C1 segment of cervical spinal cord (tissue), 14 donors: ENCODE data around the gene EBPL.
"Not testable (repeated sequence)": the region's sequence is repeated elsewhere in the genome, so short reads cannot be mapped to it uniquely, and the experiment has no call there.

ENCODE experiments used
- DNase-seq, 14 donors: peaks; one replicate each; lab custom pipeline; 2025; lab: John Stamatoyannopoulos, UW

The EBPL gene

DNA sequence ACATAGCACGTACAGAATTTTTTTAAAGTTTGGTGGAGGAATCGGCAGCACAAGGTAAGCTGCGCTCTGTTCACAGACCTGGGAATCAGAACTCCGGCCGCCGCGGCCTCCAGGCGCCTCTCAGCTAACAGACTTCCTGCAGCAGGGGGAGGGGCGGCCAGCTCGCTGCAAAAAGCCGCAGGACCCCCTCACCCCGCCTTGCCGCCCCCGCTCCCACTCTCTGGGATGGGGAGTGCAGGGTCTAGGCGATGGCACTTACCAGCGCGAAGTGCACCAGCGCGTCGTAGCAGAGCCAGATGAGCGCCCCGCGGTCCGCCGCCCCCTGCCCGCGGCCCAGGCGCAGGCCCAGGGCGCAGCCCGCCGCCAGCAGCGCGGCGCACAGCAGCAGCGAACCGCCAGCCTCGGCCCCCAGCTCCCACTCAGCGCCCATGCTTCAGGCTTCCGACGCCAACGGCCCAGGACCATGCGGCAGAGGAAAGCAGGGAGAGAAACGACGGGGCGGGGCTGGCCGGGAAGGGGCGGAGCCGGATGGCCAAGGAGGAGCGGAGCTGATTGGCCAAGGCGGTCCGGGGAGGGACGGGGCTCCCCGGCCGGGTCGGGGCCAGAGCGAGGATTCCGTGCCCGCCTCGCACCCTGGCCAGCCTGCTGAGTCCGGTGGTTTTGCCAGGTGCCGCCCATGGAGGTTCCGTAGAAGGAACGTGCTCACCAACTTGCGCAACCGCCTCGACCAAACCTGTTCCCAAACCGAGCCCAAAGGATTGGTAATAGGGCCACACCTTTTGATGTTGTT lies at the start of gene EBPL:
TSS of gene EBPL (minus strand) at position 492 of the 790 bp plus-strand sequence. CDS start at position 430, 62 bp downstream.
- peak; percentile 14 to 84 (median 72) for DNase-seq

DNA sequence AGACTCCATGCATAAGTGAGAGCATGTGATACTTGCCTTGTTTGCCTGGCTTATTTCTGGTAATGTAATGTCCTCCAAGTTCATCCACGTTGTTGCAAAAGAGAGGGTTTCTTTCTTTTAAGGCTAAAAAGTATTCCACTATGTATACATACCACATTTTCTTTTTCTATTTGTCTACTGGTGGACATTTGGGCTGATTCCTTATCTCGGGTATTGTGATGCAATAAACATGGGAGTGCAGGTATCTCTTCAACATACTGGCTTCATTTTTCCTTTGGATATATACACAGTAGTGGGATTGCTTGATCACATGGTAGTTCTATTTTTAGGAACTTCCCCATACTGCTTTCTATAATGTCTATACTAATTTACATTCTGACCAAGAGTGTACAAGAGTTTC lies 49.6 kb upstream of the EBPL start:
- no peak for DNase-seq

DNA sequence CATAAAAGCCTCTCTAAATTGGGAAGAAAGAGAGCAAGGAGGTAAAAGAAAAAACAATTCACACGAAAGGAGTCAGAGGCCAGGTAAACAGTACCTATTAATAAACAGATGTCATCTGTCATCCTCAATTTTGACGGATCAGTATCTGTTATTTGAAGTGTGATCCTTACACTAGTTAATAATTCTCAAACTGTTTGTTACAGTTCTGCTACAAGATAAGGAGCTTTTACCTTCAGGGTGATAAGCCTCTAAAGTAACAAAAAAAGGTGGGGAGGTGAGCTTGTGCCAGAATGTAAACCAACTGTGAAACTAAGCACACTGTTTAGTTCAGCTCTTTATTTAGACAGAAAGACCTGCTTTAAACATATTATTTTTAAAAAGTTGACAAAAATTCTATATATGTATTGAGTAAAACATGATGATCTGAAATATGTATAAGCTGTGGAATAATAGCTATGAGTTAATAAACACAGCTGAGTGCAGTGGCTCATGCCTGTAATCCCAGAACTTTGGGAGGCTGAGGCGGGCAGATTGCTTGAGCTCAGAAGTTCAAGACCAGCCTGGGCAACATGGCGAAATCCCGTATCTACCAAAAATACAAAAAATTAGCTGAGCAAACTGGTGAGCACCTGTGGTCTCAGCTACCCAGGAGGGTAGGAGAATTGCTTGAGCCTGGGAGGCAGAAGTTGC lies 48.4 kb upstream of the EBPL start:
- no peak for DNase-seq

DNA sequence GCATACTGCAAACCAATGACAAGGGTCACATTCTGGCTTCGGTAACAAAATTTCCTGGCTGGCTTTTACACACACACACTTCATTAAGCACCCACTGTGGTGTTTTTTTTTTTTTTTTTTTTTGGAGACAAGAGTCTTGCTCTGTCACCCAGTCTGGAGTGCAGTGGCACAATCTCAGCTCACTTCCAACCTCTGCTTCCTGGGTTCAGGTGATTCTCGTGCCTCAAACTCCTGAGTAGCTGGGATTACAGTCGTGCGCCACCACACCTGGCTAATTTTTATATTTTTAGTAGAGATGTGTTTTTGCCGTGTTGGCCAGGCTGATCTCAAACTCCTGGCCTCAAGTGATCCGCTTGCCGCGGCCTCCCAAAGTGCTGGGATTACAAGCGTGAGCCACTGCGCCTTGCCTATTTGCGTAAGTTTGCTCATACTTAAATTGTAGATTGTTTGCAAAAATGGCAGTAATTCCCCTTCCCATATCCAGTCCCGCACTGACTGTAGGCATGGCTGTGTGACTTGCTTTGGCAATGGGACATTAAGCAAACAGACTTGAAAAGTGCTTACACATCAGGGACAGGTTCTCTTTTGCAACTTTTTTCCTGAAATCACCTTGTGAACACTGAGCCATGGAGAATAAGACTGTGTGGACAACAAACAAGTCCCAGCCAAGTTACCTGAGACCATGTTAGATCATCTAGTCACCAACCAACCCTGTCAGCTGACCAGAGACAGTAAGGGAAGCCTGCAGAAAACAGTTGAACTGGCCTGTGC lies 42.1 kb upstream of the EBPL start:
- no peak for DNase-seq

DNA sequence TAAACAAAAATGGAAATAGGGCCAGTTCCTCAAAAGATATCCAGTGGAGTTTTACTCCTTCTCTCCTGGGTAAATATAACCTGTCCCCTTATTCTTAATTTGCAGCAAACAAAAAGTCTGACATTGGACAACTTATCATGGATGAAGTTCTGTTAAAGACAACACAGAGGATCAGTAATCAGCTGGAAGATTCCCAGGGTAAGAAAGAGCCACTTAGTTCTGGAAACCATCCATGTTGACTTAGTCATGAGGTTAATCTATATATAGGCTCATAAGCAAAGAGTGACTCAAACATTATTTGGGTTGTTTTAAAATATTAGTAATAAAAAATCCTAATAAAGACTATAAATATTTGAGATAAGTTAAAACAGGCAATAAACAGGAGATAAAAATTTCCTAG lies 40.5 kb upstream of the EBPL start:
- DNase-seq: no peak

DNA sequence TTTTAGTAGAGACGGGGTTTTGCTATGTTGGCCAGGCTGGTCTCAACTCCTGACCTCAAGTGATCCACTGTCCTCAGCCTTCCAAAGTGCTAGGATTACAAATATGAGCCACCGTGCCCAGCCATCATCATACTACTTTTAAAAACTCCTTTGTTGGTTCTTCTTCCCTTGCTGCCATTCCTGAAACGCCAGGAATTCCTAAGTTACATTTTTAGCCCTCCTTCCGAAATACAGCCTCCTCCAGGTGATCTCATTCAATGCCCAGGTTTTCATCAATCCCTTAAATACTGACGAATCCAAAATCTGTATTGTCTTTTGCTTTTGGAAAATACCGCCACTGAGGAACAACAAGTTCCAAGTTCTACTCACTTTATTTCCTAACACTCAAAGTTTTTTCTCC lies 25.3 kb upstream of the EBPL start:
- DNase-seq: no peak

DNA sequence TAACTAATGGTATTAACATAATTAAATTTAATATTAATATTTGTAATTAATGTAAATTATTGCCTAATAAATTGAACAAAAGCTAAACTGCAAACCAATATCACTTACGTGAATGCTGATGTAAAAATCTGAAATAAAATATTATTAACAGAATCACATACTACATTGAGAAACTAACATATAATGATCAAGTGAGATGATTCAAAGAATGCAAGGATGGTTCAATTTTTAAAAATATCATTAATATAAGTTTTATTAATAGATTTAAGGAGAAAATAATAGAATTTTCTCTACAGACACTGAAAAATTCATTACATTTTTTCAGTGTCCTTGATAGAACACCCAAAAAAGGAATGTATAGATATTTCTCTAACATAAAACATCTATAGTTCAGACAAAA lies 23.5 kb upstream of the EBPL start:
- no peak for DNase-seq

DNA sequence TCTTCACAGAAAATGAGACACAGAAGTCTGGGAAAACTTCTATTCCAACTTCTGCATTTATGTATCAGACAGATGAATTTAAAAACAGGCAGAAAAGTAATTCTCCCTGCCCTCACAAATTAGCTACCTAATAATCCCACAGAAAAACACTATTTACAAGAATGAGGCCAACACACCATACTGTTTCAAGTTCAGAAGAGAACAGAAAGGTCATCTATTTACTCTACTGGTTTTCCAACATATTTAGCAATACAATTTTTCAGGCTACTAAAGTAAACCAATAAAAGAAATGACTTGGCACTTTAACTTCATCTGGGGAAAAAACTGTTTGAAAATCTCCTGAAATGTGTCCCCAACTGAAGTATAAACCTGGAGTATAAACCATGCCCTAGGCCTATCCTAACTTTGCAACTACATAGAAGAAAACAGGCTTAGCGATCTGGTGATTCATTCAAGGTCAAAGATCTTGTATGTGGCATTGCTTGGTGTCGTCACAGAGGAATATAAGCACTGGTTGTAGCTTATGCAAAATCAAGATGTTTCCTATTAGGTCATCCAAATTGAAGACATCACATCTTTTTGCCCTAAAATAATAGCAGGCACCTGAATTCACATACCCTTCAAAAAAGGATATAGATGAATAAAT lies 20.1 kb upstream of the EBPL start:
- DNase-seq: no peak

DNA sequence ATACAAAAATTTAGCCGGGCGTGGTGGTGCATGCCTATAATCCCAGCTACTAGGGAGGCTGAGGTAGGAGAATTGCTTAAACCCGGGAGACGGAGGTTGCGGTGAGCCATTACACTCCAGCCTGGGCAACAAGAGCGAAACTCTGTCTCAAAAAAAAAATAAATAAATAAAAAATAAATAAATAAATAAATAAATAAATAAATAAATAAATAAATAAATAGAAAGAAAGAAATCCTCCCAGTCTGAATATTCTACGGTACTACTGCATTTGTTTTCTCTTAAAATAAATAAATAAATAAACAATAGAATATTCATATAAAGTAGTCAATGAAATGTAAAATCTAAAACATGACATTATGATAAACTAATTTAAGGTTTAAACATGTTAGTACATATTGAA lies 13.0 kb upstream of the EBPL start:
- DNase-seq: not testable (repeated sequence)

DNA sequence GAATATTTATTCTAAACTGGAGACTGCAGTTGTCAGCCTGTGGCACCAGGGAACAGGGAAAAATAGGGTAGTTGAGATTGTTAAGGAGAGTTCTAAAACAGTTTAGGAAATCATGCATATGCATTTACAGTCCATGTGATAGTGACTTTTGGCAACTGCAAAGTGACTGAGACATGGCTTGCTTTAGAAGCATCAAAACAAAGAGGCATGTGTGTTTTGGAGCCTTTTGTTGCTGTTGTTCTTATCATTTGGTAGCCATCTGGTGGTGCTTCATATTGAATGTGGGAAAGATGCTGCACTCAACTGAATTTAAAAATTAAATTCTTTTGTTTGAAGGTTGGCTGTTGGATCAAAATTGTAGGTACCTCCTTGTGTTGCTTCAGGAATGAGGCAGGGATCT lies 10.2 kb upstream of the EBPL start:
- no peak for DNase-seq

DNA sequence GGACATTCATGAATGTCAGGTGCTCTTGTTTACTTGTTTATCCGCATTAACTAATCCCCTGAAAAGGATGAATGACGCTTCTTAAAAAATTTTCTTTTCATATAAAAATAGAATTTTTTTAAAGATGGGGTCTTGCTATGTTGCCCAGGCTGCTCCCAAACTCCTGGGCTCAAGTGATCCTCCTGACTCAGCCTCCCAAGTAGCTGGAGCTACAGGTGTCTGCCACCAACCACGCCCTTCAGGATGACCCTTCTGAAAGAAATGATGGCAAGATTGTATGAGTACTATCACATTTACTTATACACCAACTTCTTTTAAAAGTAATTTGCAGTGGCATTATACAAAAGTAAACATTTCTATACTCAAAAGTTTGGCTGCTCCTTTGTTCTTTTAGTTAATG lies 6.2 kb upstream of the EBPL start:
- no peak for DNase-seq

DNA sequence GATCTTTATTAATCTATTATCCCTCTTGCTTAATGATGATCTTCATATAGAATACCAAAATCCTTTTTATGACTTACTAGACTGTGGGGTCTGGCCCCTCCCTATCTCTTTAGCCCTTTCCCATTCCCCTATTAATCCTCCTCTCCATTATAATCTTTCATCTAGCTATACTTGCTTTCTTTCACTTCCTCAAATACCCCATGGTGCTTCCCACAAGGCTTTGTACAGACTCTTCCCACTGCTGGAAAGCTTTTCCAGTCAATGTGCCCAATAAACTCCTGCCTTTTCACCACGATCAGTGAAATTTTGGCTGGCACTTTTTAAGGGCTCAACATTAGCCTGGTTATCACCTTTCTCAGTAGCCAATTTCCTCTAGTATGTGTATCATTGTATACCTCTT lies 3.2 kb upstream of the EBPL start:
- no peak for DNase-seq

DNA sequence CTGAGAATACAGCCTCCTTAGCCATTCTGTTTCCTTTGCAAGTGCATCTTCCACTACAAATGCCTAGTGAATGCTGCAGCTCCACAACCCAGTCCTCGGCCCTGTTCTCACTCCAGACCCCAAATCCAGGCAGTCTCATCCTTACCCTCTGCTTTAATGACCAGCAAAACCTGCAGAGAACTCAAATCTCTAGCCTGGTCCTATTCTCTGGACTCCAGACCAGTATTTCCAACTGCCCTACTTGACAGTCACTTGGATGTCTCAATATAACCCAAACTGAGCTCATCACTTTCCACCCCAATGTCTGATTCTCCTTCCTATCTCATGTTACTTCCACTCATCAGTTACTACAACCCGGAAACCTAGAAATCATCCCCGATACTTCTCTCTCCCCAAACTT lies 2.6 kb upstream of the EBPL start:
- no peak for DNase-seq

DNA sequence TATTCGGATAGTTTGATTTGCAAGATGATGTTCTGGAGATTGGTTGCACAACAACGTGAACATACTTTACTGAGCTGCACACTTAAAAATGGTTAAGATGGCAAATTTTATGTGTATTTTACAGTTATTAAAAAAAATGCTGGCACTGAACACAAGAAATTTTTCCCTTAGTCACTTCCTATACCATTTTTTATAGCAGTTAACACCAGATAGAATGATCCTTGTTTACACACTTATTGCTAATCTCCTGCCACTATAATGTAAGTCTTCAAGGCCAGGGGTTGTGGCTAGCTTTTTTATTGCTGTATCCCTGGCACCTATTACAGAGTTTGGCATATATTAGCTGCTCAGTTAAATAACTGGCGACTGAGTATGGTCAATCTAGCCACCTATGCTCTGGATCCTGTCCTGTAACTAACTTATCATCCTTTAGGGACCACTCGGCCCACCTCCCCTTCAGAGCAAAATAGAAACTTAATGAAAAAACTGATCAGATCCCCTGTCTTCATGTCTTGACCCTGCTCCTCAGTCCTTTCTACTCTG lies 2.0 kb upstream of the EBPL start:
- no peak for DNase-seq

DNA sequence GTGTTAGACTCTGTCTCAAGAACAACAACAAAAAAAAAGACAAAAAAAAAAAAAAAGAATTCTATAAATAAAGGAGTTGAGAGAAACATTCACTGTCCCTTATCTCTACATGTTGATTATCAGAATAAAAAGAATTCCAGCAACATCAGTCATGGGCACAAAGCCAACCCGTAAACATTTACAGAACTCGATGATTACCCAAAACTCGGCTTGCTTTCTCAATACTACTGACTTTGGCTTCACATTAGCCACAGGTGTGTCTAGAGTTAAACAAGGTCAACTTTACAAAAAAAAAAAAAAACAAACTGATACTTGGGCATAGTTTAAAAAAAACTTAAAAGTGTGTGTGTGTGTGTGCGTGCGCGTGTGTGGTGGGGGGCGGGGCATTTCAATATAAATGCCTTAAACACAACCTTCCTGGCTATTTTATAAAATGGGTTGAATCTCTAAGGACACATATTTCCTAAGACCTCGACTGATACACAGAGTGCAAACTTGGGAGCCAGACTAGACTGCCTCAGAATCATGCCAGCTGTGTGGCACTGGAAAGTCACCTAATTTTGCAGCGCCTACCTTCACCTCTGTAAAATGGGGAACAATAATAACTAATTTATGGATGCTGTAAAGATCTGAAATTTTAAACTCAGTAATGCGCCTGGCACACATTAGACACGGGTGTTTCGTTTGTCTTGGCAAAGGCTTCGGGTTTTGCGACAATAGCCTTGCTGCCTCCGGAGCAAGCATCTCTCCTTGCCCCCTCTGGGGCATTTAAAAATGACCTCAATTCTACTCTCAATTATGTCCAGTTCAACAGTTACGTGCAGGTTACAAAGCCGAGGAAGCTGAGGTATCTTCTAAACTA lies 922 bp downstream of the EBPL start:
- DNase-seq: no peak

DNA sequence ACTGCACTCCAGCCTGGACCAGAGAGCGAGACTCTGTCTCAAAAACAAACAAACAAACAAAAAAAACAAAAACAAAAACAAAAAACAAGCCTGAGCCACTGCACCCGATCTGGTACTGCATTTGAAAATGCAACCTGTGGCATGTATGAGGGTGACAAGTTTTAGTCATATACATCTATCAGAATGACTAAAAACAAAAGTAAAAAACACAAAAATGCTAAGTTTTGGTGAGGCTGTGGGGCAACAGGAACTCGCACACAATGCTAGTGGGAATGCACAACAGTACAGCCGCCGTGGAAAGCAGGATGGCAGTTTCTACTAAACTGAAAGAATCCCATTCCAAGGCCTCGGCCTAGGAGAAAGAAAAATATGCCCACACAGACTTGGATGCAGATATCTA lies 7.8 kb downstream of the EBPL start:
- no peak for DNase-seq

DNA sequence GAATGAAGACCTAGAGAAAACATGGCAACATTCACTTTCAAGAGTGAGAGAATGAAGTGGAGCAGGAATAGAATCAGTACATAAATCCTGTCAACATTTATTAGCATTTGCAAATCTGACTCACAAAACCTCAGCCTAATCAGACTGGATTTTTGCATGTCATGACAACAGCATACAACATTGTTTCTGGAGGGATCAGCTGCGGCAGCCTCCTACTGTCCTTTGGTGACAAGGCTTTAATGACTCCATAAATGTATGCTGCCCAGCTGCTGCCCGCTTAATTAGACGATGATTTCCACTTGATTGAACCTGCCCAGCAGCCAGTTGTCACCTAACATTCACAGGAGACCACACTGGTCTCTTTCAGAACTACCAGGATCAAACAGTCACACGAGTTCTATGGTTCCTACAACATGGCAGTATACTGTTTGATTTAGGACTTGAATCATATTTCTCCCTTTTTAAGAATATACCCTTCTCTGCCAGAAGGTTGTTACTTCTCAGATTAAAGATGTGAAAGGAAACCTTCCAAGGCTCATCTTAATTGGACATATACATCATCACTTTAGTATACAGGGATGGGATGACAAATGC lies 9.3 kb downstream of the EBPL start:
- no peak for DNase-seq

DNA sequence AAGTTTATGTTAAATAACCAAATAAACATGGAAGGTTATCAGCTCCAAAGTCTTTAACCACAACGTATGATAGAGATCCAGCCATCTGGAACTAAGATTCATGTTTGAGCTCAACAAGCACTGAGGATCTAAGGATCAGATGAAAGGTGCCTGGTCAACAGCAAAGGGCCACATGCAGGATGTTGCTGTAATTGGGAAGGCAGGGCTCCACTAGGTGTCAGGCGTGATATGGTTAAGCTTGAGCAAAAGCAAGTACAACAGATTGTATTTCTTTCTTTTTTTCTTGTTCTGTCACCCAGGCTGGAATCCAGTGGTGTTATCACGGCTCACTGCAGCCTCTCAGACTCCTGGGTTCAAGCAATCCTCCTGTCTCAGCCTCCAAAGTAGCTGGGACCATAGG lies 12.0 kb downstream of the EBPL start:
- no peak for DNase-seq

DNA sequence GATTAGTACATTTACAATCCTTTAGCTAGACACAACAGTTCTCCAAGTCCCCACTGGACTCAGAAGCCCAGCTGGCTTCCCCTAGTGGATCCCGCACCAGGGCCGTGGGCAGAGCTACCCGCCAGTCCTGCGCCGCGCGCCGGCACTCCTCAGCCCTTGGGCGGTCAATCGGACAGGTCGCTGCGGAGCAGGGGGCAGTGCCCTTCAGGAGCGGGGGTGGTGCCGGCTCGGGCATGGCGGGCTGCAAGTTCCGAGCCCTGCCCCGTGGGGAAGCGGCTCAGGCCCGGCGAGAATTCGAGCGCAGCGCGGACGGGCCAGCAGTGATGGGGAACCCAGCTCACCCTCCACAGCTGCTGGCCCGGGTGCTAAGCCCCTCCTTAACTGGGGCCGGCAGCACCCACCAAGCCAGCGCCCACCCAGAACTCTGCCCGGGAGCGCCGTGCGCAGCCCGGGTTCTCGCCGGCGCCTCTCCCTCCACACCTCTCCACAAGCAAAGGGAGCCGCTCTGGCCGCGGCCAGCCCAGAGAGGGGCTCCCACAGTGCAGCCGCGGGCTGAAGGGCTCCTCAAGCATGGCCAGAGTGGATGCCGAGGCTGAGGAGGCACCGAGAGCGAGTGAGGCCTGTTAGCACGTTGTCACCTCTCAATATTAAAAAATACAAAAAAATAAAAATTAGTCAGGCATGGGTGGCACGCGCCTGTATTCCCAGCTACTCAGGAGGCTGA lies 12.9 kb downstream of the EBPL start:
- DNase-seq: no peak
